ENCODE measurements around the gene CLN6.
"Not testable (repeated sequence)": the region's sequence is repeated elsewhere in the genome, so short reads cannot be mapped to it uniquely, and the experiment has no call there.

CLN6 gene

DNA sequence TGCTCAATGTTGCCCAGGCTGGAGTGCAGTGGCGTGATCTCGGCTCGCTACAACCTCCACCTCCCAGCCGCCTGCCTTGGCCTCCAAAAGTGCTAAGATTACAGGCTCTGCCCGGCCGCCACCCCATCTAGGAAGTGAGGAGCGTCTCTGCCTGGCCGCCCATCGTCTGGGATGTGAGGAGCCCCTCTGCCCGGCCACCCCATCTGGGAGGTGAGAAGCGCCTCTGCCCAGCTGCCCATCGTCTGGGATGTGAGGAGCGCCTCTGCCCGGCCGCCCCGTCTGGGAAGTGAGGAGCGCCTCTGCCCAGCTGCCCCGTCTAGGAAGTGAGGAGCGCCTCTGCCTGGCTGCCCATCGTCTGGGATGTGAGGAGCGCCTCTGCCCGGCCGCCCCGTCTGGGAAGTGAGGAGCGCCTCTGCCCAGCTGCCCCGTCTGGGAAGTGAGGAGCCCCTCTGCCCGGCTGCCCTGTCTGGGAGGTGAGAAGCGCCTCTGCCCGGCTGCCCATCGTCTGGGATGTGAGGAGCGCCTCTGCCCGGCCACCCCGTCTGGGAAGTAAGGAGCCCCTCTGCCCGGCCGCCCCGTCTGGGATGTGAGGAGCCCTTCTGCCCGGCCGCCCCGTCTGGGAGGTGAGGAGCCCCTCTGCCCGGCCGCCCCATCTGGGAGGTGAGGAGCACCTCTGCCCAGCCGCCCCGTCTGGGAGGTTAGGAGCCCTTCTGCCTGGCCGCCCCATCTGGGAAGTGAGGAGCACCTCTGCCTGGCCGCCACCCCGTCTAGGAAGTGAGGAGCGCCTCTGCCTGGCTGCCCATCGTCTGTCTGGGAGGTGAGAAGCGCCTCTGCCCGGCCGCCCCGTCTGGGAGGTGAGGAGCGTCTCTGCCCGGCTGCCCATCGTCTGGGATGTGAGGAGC is 7.7 kb downstream of the CLN6 start:
- not testable (repeated sequence) for FAIRE-seq

DNA sequence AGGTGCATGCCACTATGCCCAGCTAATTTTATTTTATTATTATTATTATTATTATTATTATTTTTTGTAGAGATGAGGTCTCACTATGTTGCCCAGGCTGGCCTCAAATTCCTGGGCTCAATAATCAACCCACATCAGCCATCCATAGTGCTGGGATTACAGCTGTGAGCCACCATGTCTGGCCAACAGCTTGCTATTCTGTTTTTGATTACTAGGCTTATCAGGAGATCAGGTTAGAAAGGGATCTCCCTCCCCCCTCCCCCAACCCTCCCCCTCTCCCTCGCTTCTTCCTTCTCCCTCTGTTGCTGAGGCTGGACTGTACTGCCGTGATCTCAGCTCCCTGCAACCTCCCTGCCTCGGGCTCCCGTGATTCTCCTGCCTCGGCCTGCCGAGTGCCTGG is 8.6 kb downstream of the CLN6 start:
- FAIRE-seq = no peak

DNA sequence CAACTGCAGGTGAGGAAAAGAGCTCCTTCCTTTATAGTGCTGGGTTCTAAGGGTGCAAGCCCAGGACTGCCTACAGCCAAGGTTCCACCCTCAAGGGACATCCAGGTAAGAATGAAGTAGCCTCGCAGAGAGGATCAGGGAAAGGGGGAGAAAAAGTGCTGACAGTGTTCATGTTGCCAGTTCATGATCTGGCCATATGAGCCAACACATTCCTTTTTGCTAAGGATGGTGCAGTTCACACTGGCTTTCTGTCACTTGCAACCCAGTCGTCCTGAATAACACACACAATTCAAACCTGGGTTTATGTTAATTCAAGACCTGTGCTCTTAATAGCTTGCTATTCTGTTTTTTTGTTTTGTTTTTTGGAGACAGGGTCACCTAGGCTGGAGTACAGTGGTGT is 9.0 kb downstream of the CLN6 start:
- FAIRE-seq = no peak

DNA sequence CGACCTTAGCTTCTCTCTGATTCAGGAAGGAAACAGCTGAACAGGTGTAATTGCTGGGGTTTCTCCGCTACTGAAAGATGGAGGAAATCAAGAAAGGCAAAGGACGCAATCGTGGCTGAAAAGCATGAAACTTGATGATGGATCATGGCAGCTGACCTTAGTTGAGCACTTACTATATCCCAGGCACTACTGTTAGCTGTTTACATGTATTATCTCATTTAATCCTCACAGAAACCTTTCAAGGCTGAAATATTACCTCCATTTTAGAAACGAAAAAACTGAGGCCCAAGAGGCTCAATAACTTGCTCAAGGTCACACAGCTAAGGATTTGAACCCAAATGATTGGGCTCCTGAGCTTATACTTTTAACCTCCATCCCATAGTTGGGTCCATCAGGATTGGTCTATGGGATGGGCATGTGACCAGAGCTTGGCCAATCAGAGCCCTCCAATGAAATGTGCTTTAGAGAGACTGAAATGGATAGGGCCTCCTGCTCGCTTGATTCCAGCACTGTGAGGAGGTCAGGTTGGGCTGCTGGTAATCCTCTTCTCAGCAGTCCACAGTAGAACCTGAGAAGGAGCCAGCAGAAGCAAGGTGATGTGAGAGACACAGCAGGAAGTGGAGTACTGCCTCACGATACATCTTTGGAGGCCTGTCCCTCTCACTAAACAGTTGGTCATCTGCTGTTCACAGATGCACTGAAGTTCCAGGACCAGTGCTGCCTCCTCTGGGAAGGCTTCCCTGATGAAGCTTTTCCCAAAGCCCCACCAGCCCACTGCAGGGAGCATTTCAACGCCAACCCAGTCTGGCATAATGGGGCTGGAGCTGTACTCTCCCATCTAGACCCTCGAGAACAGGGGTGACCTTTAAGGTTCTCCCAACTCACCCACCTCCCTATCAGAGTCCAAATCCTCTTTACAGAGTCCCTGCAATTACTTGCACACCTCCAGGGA is 10.4 kb downstream of the CLN6 start:
- no peak for FAIRE-seq

DNA sequence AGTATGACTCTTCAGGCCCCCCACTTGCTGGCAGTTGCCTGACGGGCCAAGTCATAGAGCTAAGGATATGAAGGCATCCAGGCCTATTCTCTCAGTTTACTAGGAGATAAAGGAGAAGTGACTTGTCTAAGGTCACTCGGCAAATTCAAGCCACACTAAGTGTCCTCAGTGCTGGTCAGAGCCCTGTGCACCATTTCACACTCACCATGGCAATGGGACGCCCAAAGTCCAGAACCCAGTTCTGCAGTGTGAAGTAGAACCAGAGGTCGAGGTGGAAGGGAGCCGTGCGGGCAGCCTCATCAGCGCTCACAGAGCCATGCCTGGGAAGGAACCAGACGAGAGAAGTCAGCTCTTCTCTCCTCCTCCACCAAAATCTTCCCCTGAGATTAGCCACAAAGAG is 11.2 kb downstream of the CLN6 start:
- no peak for FAIRE-seq

DNA sequence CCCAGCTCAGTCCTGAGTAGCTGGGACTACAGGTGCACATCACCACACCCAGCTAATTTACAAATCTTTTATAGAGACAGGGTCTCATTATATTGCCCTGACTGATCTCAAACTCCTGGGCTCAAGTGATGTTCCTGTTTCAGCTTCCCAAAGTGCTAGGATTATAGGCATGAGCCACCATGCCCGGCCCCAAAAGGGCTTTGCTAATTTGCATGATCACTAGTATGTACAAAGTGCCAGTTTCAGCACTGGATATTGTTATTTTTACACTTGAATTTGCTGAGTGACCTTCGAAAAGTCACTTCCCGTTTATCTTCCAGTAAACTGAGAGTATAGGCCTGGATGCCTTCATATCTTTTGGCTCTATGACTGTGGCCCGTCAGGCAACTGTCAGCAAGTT is 12.2 kb downstream of the CLN6 start:
- no peak for FAIRE-seq

DNA sequence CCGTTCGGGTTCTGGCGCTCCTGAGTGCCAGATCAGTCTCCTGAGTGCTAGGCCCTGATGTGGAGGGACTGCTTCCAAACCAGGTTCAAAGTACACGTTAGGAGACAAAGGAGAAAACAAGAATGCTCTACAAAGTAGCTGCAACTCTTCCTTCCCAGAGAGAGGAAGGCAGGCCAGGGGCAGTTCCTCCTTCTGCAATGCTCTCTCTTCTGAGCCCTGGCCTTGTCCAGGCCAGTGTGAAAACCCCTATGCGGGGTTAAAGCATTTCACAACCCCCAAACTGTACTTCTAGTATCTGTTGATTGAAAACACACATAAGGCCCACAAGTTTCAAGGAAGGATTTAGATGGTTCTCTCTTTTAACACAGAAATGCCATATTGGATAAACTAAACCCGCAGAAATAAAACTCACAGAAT is 14.7 kb downstream of the CLN6 start:
- no peak for FAIRE-seq

DNA sequence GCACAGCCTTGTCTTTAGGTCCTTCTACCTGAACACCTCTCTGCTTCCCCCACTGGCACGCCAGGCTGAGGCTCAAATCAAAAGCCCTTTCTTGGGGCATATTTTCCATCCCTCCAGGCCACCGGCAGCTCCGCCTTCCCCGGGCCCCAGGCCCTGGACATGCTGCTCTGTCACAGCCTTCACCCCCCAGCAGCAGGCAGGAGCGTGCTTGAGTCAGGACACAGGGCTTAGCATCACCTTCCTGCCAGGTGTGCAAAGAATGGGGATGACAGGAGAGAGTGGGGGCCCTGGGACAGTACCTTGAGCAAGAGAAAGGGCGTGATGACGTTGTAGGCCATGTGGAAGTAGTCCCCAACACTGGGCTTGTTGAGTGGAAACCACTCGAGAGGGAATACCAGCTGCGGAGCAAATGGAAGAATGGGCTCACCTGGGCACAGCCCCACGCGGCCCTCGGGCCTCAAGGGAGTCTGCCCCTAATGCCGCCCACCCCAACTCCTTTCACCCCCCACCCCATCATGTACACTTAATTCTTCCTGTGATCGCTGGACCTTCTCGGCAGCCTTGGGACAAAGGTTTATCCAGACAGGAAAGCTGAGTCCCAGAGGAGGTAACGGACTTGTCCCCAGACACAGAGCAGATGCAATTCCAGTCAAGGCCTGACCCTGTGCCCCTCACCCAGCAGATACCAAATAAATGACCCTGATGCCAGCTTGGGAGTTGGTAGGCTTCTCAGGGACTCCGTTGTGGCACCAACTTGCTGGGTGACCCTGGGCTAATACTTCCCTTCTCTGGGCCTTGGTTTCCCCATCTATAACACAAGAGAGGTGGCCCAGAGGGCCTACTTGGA is 15.3 kb downstream of the CLN6 start:
- no peak for FAIRE-seq

DNA sequence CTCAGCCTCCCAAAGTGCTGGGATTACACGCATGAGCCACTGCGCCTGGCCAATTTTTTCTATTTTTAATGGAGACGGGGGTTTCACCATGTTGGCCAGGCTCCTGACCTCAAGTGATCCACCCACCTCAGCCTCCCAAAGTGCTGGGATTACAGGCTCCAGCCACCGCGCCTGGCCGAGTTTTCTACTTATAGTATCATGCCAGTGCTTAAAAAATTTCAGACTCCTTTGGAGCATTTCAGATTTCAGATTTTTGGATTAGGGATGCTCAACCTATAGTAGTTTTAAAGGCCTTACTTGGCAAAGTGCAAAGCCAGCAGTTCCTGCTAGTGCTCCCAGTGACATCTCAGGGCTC is 16.1 kb downstream of the CLN6 start:
- not testable (repeated sequence) for FAIRE-seq

DNA sequence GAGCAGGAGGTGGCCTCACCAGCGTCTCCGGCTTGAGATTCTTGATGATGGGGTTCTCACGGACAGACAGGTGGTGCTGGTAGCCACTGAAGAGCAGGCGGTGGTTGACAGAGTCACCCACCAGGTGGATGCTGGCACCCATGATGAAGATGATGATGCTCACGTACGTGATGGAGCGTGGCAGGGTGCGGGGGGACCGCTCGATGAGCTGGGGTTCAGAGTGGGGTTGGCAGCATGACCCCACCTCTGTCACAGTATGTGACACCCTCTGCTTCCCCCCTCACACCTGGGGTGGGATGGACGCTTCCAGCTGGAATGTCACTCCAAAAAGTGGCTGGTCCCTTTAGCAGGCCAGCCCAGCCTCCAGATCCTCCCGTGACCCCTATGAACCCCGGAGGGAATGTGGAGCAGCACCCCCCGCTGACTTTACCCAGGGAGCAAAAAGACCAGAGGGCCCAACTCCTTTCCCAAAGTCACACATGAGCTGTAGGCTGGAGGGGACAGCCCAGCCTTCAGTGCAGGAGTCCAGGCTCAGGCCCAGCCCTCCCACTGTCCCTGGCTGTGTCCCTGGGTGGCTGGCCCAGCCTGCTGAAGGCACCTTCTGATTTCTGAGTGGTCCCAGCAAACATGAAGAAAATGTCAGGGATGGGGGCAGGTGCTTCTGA is 17.7 kb downstream of the CLN6 start:
- FAIRE-seq = no peak

DNA sequence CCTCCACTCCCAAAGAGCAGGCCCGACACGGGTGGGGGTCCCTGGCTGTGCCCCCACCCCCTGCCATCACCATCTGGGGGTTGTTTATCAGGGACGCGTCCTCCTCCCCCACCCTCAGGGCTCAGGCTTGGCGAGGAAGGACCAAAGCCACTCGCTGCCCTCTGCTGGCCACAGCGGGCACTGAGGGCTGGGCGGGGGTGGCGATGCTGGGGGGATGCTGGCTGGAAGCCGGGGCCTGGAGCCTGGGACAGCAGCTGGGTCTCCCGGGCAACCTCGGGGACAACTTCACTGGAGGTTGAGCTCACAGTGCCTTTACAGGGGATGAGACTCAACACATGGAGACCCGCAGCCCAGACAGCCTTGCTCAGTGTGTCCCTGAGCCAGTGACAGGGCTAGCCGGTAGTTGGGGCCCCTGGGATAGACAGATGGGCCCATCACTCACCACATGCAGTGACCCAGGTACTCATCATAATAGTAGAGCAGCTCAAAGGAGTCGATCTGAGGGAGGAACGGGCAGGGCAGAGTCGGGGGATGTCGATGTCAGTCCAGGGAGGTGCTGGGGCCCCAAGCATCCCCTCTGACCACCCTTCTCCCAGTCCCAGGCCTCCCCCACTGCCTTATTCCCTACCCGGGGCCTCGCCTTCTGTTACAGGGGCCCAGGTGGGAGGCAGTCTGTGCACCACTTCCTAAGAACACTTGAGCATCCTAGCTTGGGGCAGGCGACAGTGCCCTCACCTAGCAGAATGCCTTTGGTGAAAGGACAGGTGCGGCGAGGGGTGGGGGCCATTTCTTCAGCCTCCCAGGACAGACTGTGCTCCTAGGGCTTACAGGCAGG is 18.5 kb downstream of the CLN6 start:
- FAIRE-seq = no peak

DNA sequence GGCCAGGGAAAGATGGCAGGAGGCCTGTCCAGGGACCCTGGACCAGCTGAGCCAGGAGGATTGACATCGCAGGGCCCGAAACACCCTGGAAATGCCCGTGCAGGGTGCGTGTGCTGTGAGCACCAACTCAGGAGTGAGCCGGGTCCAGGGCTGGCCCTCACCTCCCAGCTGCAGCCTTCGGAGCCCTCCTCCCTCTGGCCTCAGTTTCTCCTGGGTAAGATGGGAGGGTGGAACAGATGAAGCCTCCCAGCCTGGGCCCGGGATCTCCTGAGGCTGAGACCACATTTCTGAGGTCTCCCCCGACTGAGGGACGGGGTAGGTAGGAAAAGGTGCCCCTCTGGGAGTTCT is 19.1 kb downstream of the CLN6 start:
- FAIRE-seq = no peak

DNA sequence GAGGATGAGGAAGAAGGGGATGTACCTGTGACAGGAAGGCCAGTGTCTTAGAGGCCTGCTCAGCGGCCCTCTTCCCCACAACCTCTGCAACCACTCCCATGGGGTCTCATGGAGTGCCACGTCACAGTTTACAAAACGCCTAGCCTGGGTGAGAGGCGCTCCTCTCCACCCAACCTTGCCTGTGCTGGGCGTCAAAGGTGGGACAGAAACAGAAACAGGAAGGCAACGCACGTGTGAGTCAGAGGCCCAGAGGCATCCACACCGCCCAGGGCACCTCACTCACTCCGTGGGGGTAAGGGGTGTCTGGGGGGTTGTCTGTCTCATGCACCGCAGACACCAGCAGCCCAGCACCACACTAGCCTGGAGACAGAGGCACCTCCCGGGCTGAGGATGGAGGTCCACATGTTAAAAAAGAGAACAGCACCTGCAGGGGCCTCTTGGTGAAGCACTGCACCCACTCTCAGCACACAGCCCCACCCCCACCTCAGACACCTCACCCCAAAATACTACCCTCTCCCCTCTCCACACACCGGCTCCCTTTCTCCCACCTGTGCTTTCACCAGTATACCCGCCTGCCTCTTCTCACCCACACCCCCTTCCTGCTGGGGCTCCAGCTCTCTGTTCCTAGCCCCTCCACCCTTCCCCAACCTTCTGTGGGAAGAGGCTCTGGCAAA is 19.7 kb downstream of the CLN6 start:
- FAIRE-seq = no peak

DNA sequence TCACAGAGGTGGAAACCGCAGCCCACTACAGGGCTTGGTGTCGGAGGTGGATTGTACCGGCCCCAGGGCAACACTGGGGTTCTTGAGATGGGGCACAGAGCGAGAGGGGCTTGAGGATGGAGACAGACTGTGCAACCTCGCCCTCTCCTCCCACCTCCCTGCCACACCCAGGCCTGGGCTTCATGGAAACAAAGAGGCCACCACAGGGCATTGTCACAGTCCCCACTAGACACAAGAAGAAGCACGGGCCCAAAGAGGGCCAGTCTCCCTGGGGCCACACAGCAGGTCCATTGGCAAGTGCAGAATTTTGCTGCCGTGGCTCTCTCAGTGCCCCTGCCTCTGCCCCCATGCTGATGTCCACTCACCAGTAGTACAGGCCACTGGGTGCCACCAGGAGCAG is 20.3 kb downstream of the CLN6 start:
- FAIRE-seq = no peak

DNA sequence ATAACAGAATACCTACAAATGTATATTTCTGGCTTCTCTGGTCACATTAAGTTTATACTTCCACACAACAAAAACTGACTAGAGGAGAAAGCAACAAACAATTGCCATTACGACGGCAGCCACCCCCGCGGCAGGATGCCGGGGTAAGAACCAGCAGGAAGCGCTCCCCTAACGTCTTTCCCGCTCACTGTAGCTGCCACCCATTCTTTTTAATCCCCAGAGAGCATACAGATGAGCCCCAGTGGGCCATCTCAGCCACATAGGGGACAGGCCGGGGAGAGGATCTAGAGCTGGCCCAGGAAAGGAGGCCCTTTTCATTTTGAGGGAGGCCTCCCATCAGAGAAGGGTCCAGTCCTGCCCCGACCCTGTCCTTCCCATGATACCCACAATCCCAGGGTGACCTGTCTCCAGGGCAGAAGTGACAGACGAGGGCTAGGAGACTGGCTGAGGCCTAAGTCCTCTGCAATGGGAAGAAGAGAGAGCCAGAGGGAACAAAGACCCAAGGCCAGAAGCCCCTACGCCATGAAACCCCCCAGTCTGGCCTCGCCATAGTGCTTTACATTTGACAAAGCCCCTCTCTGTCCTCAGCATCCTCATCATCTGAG is 20.8 kb downstream of the CLN6 start:
- FAIRE-seq = no peak

DNA sequence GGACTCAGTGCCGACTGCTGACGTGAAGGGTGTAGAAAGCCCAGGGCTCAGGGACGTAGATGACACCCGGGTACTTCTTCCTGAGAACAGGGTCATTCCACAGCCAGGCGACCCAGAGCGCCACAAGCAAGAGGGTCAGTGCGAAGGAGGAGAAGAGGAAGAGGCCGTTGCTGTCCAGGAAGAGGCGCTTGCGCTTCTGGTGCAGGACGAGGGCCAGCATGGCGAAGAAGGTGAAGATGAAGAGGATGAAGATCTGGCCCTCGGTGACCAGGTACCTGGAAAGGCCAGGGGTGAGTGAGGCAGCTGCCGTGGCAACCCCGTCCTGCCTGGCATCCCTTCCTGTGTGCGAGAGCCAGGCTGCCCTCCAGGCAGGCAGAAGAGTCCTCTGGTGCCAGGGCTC is 21.4 kb downstream of the CLN6 start:
- FAIRE-seq = no peak

DNA sequence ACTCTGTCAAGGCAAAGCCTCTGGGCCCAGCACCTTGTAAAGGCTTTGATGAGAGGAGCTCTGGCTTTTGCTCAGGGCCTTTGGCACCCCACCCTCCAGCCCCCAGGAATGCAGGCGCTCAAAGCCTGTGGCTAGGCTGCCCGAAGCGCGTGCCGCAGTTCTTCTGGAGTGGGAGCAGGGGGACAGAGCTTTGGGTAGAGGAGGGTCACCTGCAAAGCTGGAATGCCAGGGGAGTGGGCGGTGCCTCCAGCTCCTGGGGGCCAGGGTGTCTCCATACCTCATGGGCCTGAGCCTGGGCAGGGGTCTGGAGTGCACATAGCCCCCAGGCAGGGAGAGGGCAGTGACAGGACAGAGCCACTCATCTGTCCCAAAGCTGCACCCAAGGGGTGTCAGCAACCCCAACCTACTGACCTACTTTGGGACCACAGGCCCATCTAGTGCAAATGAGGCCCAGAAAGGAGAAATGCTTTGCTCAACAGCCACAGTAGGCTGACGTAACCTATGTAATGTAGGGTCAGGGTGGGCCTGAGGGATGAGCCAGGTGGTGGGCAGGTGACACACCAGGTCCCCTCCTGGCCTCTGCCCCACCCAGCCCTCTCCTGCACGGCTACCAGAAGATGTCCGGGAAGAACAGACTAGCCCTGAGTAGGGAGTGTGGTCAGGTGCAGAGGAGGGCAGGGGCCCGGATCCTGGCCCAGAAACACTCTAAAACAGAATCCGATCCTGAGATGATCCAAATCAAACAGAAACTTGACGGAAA is 22.2 kb downstream of the CLN6 start:
- FAIRE-seq = no peak

DNA sequence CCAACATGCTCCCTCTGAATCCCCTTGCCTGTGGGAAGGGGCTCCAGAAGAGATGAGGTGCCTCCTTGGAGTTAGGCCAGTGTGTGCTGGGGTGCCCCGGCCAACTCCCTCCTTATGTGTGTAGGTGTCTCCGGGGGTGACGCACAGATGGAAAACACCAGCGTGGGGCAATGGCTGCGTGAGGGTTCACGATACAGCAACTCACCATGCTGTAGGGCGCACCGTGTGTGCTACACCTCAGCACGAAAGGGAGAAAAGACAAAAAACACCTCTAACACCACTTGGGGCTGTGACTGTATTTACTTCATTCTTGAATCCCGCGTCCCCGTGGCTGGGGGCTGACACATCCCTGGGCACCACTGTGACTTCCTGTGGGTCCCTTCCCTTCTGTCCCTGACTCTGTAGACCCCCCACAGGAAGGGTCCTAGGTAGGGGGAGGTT is 22.8 kb downstream of the CLN6 start:
- no peak for FAIRE-seq

DNA sequence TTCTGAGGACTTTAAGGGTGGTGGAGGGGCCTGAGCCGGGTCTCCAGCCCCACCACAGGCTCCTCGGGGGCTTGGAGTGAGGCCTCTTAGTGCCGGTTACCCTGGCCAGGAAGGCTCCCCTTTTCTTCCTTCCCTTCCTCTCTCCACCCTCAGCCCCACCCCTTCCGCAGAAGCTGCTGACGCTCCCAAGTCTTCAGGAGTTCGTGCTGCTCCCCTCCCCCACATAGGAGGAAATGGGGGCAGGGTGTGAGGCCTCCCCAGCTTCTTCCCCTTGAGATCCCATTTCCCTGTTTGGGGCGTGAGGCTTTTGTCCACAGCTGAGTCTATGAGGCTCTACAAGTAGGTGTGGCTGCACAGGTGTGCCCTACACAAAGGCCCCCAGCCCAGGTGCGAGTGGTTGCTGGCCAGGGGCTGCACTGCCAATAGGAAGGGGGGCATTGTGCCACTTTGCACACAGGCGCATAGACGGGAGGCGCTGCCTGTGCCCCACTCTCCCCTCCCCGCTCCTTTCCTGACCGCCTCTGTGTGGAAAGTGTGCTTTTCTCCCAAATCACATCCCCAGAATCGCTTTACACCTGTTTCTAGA is 23.5 kb downstream of the CLN6 start:
- no peak for FAIRE-seq

Data from G401.6 (cell line).